GM23338 (cell line): ENCODE data around the gene MRPS6. TPM values are rescaled to one million over a fixed set of nuclear protein-coding genes. Genes with fewer than 3 reads are reported as not detected.
A peak's percentile ranks its signal among the peaks of the same experiment; 100 is the strongest.

Experiments
- ATAC-seq: fragments of 200-7000 bp; cut with Tn5 transposase; 3 replicates; pipeline ENCODE4 v1.9.1; 2020
- DNase-seq: peaks from one replicate; pipeline ENCODE4 v3.0.0-alpha.2; 2015; ENCODE audit warnings: low spot score
- H2AFZ ChIP-seq: fragments of 200-600 bp; sonication (generic); 2 replicates; pipeline ENCODE4 v1.8.0; 2016; ENCODE audit warnings: antibody characterized with exemption, mild to moderate bottlenecking, moderate library complexity
- H3F3A ChIP-seq: fragments of 200-600 bp; sonication (generic); replicated peaks from 2 replicates; pipeline ENCODE4 v1.8.0; 2017; ENCODE audit warnings: antibody characterized with exemption, mixed run types, low read depth
- H3K27ac ChIP-seq: fragments of 200-600 bp; sonication (generic); 2 replicates; pipeline ENCODE4 v1.6.1; 2016; ENCODE audit warnings: low read depth
- H3K27me3 ChIP-seq: fragments of 200-600 bp; sonication (generic); 2 replicates; pipeline ENCODE4 v1.8.0; 2016; ENCODE audit warnings: mild to moderate bottlenecking, mixed run types, moderate library complexity; ENCODE audit not compliant: insufficient read depth
- H3K36me3 ChIP-seq: fragments of 200-600 bp; sonication (generic); 2 replicates; pipeline ENCODE4 v1.8.0; 2016; ENCODE audit warnings: mild to moderate bottlenecking; ENCODE audit not compliant: insufficient read depth
- H3K4me1 ChIP-seq: fragments of 200-600 bp; sonication (generic); 2 replicates; pipeline ENCODE4 v1.8.0; 2016; ENCODE audit warnings: mild to moderate bottlenecking, moderate library complexity; ENCODE audit not compliant: insufficient read depth
- H3K4me2 ChIP-seq: fragments of 200-600 bp; sonication (generic); 2 replicates; pipeline ENCODE4 v1.7.1; 2017; ENCODE audit warnings: mixed run types
- H3K4me3 ChIP-seq: fragments of 200-600 bp; sonication (generic); 2 replicates; pipeline ENCODE4 v1.6.1; 2016; ENCODE audit warnings: mixed run types
- H3K79me2 ChIP-seq: fragments of 200-600 bp; sonication (generic); replicated peaks from 2 replicates; pipeline ENCODE4 v1.8.0; 2017; ENCODE audit warnings: mild to moderate bottlenecking; ENCODE audit not compliant: insufficient read depth
- H3K9me2 ChIP-seq: fragments of 200-600 bp; sonication (generic); 2 replicates; pipeline ENCODE4 v1.8.0; 2017; ENCODE audit not compliant: insufficient read depth
- H4K20me1 ChIP-seq: fragments of 200-600 bp; sonication (generic); replicated peaks from 2 replicates; pipeline ENCODE4 v1.8.0; 2017; ENCODE audit warnings: mild to moderate bottlenecking; ENCODE audit not compliant: insufficient read depth
- H3K27ac Mint-ChIP-seq: 2 replicates; pipeline ENCODE4 v1.8.0; 2020; ENCODE audit warnings: inconsistent platforms, mild to moderate bottlenecking, moderate library complexity, mixed read lengths
- H3K27me3 Mint-ChIP-seq: 3 replicates; pipeline ENCODE4 v1.8.0; 2022; ENCODE audit warnings: low read depth, mild to moderate bottlenecking, moderate library complexity, mixed read lengths, inconsistent platforms; ENCODE audit not compliant: insufficient read depth, poor library complexity
- H3K36me3 Mint-ChIP-seq: 3 replicates; pipeline ENCODE4 v1.8.0; 2021; ENCODE audit warnings: low read depth, mild to moderate bottlenecking, inconsistent platforms, moderate library complexity, mixed read lengths
- H3K4me1 Mint-ChIP-seq: 3 replicates; pipeline ENCODE4 v1.8.0; 2020; ENCODE audit warnings: mild to moderate bottlenecking, inconsistent platforms, mixed read lengths
- H3K4me3 Mint-ChIP-seq: 3 replicates; pipeline ENCODE4 v1.8.0; 2021; ENCODE audit warnings: moderate library complexity, mild to moderate bottlenecking, inconsistent platforms, mixed read lengths
- H3K9me3 Mint-ChIP-seq: 3 replicates; pipeline ENCODE4 v1.8.0; 2020; ENCODE audit warnings: moderate library complexity, mild to moderate bottlenecking, inconsistent platforms, mixed read lengths
- CREB1 ChIP-seq: fragments of 250-450 bp; sonication (Bioruptor Pico); IDR thresholded peaks from 2 replicates; pipeline ENCODE4 v1.5.0; 2020; ENCODE audit warnings: low read depth, mild to moderate bottlenecking, moderate library complexity
- EZH2 ChIP-seq: fragments of 200-600 bp; sonication (generic); IDR thresholded peaks from one replicate; pipeline ENCODE4 v1.8.0; 2017; ENCODE audit warnings: antibody characterized with exemption, mild to moderate bottlenecking, low read depth; ENCODE audit not compliant: unreplicated experiment
- EZH2phosphoT487 ChIP-seq: fragments of 200-600 bp; sonication (generic); IDR thresholded peaks from one replicate; pipeline ENCODE4 v1.8.1; 2018; ENCODE audit warnings: antibody characterized with exemption; ENCODE audit not compliant: unreplicated experiment
- JUNB ChIP-seq: IDR thresholded peaks from one replicate; pipeline ENCODE4 v1.6.1; 2016; ENCODE audit warnings: antibody characterized with exemption; ENCODE audit not compliant: unreplicated experiment
- NANOG ChIP-seq: IDR thresholded peaks from 2 replicates; pipeline ENCODE4 v1.6.1; 2016; ENCODE audit warnings: antibody characterized with exemption, borderline replicate concordance
- POLR2AphosphoS5 ChIP-seq: IDR thresholded peaks from 2 replicates; pipeline ENCODE4 v1.6.1; 2016; ENCODE audit warnings: antibody characterized with exemption, low read depth
- STAT1 ChIP-seq: IDR thresholded peaks from one replicate; pipeline ENCODE4 v1.6.1; 2016; ENCODE audit warnings: antibody characterized with exemption; ENCODE audit not compliant: unreplicated experiment
- ZNF114 ChIP-seq: fragments of 250-450 bp; sonication (Bioruptor Pico); IDR thresholded peaks from 2 replicates; pipeline ENCODE4 v1.5.0; 2020; ENCODE audit warnings: mild to moderate bottlenecking, moderate library complexity
- ZNF331 ChIP-seq: fragments of 250-450 bp; sonication (Bioruptor Pico); IDR thresholded peaks from 2 replicates; pipeline ENCODE4 v1.5.0; 2020; ENCODE audit warnings: low read depth, mild to moderate bottlenecking, moderate library complexity
- polyA plus RNA-seq: library from polyadenylated mRNA; unstranded; fragments of >200 nt; fragmentation: Nextera tagmentation; extraction: Ambion mirVana; gene quantifications from 2 replicates; pipeline ENCODE4 v1.2.1, GENCODE V29; 2016
- total RNA-seq: library from RNA; depleted of rRNA; stranded (reverse); fragments of >200 nt; shearing (Covaris generic); gene quantifications from 2 replicates; pipeline ENCODE4 v1.2.3, GENCODE V29; 2014
- TF ChIP-seq, protein P1 (sequence below): fragments of 250-450 bp; sonication (Bioruptor Pico); IDR thresholded peaks from 2 replicates; pipeline ENCODE4 v1.5.0; 2020; ENCODE audit warnings: mild to moderate bottlenecking, moderate library complexity
- TF ChIP-seq, protein P2 (sequence below), 2 experiments: fragments of 200-600 bp in 1 of 2; sonication (generic) in 1 of 2; conservative IDR thresholded peaks; 2 replicates each; pipeline versions ENCODE4 v1.5.1 to v1.6.1; 2016 to 2017; ENCODE audit warnings: antibody characterized with exemption in 2 of 2, low read depth in 2 of 2, mild to moderate bottlenecking in 2 of 2, moderate library complexity in 1 of 2
- TF ChIP-seq, protein P3 (sequence below): IDR thresholded peaks from one replicate; pipeline ENCODE4 v1.6.1; 2018; ENCODE audit warnings: antibody characterized with exemption; ENCODE audit not compliant: unreplicated experiment

Gene MRPS6
- total and polyA plus RNA-seq, 2 experiments from 2014 or later, result 80.5 to 242 TPM

DNA sequence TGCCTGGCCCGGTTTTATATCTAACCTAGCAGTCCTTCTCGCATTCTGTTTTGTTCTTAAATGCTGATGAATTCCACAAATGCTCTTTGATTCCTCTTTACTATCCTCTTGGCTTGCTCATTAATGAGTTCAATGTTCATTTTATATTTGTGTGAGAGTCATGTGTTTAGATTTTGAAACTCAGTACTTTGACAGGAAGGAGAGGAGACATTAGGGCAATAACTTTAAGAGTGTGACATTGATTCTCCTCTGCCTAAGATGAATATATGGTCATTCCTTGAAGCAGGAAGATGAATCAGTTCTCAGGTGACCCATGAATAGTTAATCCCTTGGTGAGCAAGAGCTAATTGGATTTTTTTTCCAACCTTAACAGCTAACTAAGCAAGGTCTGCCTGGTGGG is 84.1 kb downstream of the MRPS6 start (continued):
- no peak for TF ChIP-seq CREB1 (CRISPR knock-in tag)

DNA sequence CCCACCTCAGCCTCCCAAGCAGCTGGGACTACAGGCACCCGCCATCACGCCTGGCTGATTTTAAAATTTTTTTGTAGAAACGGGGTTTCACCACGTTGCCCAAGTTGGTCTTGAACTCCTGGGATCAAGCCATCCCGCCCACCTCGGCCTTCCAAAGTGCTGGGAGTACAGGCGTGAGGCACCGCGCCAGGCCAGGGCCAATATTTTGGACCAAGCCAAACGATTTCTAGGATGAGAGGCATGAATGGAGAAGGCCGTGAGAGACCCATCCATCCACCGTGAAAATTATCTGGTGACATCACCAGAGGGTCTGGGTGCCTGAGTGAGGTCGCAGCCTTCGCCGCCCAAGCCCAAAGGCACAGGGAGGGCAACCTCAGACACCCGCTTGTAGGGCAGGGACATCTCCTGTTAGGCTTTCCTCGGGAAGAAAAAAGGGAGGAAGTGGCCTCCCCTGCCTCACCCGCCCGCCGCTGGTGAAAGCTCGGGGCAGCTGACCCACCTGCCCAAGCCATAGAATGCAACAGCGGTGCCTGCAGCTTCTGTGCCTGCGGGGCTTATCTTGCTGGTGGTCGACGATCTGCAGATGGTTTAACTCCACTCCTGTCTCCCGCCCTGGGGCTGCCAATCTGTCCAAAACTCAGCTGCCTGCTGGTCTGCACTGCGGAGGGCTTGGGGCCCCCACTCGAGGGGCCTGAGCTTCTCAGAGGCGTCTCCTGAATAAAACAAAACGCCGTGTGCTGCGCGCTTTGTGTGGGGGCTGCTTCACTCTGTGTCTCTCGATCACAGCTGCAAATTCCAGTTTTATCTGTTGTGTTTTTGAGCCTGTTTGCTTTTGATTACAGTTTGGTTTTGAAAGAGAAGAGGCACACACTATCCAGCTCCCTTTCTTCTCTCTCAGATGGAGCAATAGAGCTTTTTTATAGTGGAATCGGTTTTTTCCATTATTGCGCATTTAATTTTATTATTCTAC is 85.8 kb downstream of the MRPS6 start:
- Mint-ChIP-seq H3K4me1 (0 out of 3 replicates have a peak, but pooled peaks cover 4% of the 10 kb centered on the region), H3K9me3 (peaks cover 36% of the 10 kb centered on the region), H3K36me3 (peaks cover 33% of the 10 kb centered on the region), H3K4me3 (no peak overlapping the region), H3K27ac (no peak overlapping the region), H3K27me3 (peaks cover 8% of the 10 kb centered on the region)
- Histone ChIP-seq H2AFZ (no peak overlapping the region), H3K4me1 (peaks cover 10% of the 10 kb centered on the region; the same call in 1 of the 2 replicates), H4K20me1 (no peaks in the 10 kb centered on the region), H3K4me3 (no peak overlapping the region), H3K36me3 (no peaks in the 10 kb centered on the region), H3K27ac (0 out of 2 replicates have a peak overlapping the region, but pooled peaks have one; percentile 19), H3K4me2 (no peak overlapping the region), H3K9me2 (0 out of 2 replicates have a peak, but pooled peaks cover 4% of the 10 kb centered on the region), H3F3A (no peaks in the 10 kb centered on the region), H3K27me3 (no peaks in the 10 kb centered on the region), H3K79me2 (no peaks in the 10 kb centered on the region)
- ATAC-seq (no peak), DNase-seq (peak; percentile 14)
- TF ChIP-seq EZH2, result no peak
- TF ChIP-seq, protein P1, sequence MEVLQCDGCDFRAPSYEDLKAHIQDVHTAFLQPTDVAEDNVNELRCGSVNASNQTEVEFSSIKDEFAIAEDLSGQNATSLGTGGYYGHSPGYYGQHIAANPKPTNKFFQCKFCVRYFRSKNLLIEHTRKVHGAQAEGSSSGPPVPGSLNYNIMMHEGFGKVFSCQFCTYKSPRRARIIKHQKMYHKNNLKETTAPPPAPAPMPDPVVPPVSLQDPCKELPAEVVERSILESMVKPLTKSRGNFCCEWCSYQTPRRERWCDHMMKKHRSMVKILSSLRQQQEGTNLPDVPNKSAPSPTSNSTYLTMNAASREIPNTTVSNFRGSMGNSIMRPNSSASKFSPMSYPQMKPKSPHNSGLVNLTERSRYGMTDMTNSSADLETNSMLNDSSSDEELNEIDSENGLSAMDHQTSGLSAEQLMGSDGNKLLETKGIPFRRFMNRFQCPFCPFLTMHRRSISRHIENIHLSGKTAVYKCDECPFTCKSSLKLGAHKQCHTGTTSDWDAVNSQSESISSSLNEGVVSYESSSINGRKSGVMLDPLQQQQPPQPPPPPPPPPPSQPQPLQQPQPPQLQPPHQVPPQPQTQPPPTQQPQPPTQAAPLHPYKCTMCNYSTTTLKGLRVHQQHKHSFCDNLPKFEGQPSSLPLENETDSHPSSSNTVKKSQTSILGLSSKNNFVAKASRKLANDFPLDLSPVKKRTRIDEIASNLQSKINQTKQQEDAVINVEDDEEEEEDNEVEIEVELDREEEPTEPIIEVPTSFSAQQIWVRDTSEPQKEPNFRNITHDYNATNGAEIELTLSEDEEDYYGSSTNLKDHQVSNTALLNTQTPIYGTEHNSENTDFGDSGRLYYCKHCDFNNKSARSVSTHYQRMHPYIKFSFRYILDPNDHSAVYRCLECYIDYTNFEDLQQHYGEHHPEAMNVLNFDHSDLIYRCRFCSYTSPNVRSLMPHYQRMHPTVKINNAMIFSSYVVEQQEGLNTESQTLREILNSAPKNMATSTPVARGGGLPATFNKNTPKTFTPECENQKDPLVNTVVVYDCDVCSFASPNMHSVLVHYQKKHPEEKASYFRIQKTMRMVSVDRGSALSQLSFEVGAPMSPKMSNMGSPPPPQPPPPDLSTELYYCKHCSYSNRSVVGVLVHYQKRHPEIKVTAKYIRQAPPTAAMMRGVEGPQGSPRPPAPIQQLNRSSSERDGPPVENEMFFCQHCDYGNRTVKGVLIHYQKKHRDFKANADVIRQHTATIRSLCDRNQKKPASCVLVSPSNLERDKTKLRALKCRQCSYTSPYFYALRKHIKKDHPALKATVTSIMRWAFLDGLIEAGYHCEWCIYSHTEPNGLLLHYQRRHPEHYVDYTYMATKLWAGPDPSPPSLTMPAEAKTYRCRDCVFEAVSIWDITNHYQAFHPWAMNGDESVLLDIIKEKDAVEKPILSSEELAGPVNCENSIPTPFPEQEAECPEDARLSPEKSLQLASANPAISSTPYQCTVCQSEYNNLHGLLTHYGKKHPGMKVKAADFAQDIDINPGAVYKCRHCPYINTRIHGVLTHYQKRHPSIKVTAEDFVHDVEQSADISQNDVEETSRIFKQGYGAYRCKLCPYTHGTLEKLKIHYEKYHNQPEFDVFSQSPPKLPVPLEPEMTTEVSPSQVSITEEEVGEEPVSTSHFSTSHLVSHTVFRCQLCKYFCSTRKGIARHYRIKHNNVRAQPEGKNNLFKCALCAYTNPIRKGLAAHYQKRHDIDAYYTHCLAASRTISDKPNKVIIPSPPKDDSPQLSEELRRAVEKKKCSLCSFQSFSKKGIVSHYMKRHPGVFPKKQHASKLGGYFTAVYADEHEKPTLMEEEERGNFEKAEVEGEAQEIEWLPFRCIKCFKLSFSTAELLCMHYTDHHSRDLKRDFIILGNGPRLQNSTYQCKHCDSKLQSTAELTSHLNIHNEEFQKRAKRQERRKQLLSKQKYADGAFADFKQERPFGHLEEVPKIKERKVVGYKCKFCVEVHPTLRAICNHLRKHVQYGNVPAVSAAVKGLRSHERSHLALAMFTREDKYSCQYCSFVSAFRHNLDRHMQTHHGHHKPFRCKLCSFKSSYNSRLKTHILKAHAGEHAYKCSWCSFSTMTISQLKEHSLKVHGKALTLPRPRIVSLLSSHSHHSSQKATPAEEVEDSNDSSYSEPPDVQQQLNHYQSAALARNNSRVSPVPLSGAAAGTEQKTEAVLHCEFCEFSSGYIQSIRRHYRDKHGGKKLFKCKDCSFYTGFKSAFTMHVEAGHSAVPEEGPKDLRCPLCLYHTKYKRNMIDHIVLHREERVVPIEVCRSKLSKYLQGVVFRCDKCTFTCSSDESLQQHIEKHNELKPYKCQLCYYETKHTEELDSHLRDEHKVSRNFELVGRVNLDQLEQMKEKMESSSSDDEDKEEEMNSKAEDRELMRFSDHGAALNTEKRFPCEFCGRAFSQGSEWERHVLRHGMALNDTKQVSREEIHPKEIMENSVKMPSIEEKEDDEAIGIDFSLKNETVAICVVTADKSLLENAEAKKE, result no peak
- TF ChIP-seq, protein P2, sequence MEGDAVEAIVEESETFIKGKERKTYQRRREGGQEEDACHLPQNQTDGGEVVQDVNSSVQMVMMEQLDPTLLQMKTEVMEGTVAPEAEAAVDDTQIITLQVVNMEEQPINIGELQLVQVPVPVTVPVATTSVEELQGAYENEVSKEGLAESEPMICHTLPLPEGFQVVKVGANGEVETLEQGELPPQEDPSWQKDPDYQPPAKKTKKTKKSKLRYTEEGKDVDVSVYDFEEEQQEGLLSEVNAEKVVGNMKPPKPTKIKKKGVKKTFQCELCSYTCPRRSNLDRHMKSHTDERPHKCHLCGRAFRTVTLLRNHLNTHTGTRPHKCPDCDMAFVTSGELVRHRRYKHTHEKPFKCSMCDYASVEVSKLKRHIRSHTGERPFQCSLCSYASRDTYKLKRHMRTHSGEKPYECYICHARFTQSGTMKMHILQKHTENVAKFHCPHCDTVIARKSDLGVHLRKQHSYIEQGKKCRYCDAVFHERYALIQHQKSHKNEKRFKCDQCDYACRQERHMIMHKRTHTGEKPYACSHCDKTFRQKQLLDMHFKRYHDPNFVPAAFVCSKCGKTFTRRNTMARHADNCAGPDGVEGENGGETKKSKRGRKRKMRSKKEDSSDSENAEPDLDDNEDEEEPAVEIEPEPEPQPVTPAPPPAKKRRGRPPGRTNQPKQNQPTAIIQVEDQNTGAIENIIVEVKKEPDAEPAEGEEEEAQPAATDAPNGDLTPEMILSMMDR (conservative IDR thresholded peaks at IDR 0.05; ENCODE audit: low read depth in 2 of 2), result no peak
- TF ChIP-seq STAT1, result no peak
- TF ChIP-seq POLR2AphosphoS5, result no peak
- no peak for TF ChIP-seq ZNF331 (CRISPR knock-in tag)
- TF ChIP-seq EZH2phosphoT487, result no peak
- TF ChIP-seq, protein P3, sequence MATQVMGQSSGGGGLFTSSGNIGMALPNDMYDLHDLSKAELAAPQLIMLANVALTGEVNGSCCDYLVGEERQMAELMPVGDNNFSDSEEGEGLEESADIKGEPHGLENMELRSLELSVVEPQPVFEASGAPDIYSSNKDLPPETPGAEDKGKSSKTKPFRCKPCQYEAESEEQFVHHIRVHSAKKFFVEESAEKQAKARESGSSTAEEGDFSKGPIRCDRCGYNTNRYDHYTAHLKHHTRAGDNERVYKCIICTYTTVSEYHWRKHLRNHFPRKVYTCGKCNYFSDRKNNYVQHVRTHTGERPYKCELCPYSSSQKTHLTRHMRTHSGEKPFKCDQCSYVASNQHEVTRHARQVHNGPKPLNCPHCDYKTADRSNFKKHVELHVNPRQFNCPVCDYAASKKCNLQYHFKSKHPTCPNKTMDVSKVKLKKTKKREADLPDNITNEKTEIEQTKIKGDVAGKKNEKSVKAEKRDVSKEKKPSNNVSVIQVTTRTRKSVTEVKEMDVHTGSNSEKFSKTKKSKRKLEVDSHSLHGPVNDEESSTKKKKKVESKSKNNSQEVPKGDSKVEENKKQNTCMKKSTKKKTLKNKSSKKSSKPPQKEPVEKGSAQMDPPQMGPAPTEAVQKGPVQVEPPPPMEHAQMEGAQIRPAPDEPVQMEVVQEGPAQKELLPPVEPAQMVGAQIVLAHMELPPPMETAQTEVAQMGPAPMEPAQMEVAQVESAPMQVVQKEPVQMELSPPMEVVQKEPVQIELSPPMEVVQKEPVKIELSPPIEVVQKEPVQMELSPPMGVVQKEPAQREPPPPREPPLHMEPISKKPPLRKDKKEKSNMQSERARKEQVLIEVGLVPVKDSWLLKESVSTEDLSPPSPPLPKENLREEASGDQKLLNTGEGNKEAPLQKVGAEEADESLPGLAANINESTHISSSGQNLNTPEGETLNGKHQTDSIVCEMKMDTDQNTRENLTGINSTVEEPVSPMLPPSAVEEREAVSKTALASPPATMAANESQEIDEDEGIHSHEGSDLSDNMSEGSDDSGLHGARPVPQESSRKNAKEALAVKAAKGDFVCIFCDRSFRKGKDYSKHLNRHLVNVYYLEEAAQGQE, result no peak
- TF ChIP-seq ZNF114 (CRISPR knock-in tag), result no peak
- TF ChIP-seq NANOG, result no peak
- no peak for TF ChIP-seq JUNB
